Right atrium auricular region (tissue), 2 donors: Measurements from ENCODE around the gene UMODL1. TPM values are rescaled to one million over a fixed set of nuclear protein-coding genes. Genes with fewer than 3 reads are reported as not detected.
"Not testable (repeated sequence)": the region's sequence is repeated elsewhere in the genome, so short reads cannot be mapped to it uniquely, and the experiment has no call there.

Source experiments
- DNase-seq: peaks from one replicate; pipeline ENCODE4 v3.0.0-alpha.2; 2019; ENCODE audit warnings: low spot score
- H3K27ac ChIP-seq, 2 donors: fragments of 200-600 bp; sonication (generic); 1 replicate in 1 of 2; 2 replicates in 1 of 2; pipeline ENCODE4 v1.5.1; 2016 to 2019
- H3K27me3 ChIP-seq, 2 donors: fragments of 200-600 bp; sonication (generic); one replicate each; pipeline versions ENCODE4 v1.5.1 to v1.6.0; 2017 to 2019
- H3K36me3 ChIP-seq: fragments of 200-600 bp; sonication (generic); one replicate; pipeline ENCODE4 v1.5.1; 2016
- H3K4me1 ChIP-seq, 2 donors: fragments of 200-600 bp; sonication (generic); one replicate each; pipeline versions ENCODE4 v1.5.1 to v1.6.0; 2017 to 2019
- H3K4me3 ChIP-seq, 2 donors: fragments of 200-600 bp; sonication (generic); 1 replicate in 1 of 2; 2 replicates in 1 of 2; pipeline ENCODE4 v1.5.1; 2017 to 2019; ENCODE audit warnings: mild to moderate bottlenecking in 1 of 2, moderate library complexity in 1 of 2
- H3K9me3 ChIP-seq, 2 donors: fragments of 200-600 bp; sonication (generic); one replicate each; pipeline ENCODE4 v1.5.1; 2019
- CTCF ChIP-seq, 2 donors: fragments of 200-600 bp; sonication (generic); IDR thresholded peaks; one replicate each; pipeline ENCODE4 v1.5.1; 2019; ENCODE audit warnings: antibody characterized with exemption in 2 of 2
- total RNA-seq, 2 donors: library from RNA; depleted of rRNA; stranded (reverse); fragments of >200 nt; gene quantifications; one replicate each; pipeline ENCODE4 v1.1.0, GENCODE V29; 2016

The UMODL1 gene
- total RNA-seq, 2 donors from 2014 or later = not detected

- no peaks in the 10 kb centered on the region for H3K9me3 ChIP-seq
- TF ChIP-seq CTCF (IDR thresholded peaks at IDR 0.05) = no peak
- H3K27ac ChIP-seq = no peak overlapping the region
- H3K4me3 ChIP-seq = no peak overlapping the region
- no peak for DNase-seq
- peaks cover 0 to 14% of the 10 kb centered on the region in 2 donors for H3K4me1 ChIP-seq
- H3K36me3 ChIP-seq = no peaks in the 10 kb centered on the region
- H3K27me3 ChIP-seq = no peaks in the 10 kb centered on the region
Observed at GRCh38 chr21:42112238-42112637, 41.1 kb downstream of the UMODL1 start.

DNA sequence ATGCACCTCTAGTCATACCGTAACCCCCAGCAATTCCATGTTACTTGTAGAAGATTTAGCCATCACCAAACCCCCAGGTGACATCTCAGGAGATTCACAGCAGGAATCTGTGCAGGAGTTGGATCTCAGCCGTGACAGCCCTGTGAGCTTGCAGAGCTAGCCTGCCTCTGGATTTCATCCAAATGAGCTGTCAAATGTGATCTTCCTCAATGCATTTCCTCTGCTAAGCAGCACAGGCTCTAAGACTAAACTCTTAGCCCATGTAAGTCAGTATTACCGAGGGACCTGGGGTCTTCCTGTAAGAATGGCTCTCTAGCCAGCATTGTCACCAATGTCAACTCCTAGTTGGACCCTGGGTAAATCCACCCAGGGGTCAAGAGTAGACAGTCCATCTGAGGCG lies 41.7 kb downstream of the UMODL1 start:
- Histone ChIP-seq H3K9me3 (no peaks in the 10 kb centered on the region), H3K4me1 (peaks cover 0 to 10% of the 10 kb centered on the region in 2 donors), H3K4me3 (no peak overlapping the region), H3K36me3 (no peaks in the 10 kb centered on the region), H3K27me3 (no peaks in the 10 kb centered on the region), H3K27ac (no peak overlapping the region)
- DNase-seq = no peak
- TF ChIP-seq CTCF (IDR thresholded peaks at IDR 0.05) = no peak

DNA sequence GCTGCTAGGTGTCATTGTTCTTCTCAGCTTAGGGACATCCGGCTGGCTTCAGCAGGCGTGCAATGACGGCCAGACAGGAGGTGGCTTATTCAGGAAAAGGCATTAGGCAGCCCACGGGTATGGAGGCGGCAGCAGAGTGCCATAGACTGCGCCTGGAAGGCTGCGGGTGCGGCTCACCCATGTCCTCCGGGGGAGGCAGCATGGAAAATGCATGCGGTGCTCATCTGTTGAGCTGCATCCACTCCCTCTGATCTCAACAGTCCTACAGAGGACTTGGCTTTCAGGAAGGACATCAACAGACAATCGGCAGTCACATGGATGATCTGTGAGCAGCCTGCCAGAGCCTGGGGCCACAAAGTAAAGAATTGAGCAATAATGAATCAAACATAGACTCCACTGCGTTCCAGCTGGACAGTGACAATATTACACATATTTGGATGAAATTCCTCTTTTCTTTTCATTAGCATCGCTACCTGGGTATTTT lies 42.9 kb downstream of the UMODL1 start:
- TF ChIP-seq CTCF (IDR thresholded peaks at IDR 0.05) = no peak
- Histone ChIP-seq H3K27ac (no peak overlapping the region), H3K4me1 (peaks cover 0 to 8% of the 10 kb centered on the region in 2 donors), H3K27me3 (no peaks in the 10 kb centered on the region), H3K9me3 (no peaks in the 10 kb centered on the region), H3K36me3 (no peaks in the 10 kb centered on the region), H3K4me3 (no peak overlapping the region)
- DNase-seq = no peak

DNA sequence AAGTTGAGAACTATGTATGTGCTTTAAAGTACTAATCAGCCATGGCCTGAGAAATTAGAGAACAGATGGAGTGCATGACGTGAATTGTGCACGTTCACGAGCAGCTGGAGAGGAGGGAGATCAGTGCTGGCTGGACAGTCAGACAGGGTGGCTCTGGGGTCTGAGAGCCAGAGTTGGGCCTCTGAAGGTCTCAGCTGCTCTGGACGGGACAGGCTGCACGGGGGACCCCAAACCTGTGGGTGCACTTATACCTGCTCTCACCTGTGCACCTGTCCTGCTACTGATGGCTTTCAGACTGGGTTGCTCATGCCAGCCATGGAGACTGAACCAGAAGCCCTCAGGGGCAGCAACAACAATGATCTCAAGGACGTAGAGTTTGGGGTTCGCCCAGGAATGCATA lies 43.5 kb downstream of the UMODL1 start:
- Histone ChIP-seq H3K4me3 (no peak overlapping the region), H3K4me1 (peaks cover 0 to 9% of the 10 kb centered on the region in 2 donors), H3K9me3 (no peaks in the 10 kb centered on the region), H3K27me3 (no peaks in the 10 kb centered on the region), H3K36me3 (no peaks in the 10 kb centered on the region), H3K27ac (no peak overlapping the region)
- TF ChIP-seq CTCF (IDR thresholded peaks at IDR 0.05) = no peak
- no peak for DNase-seq

- TF ChIP-seq CTCF (IDR thresholded peaks at IDR 0.05) = no peak
- Histone ChIP-seq H3K4me3 (no peak overlapping the region), H3K9me3 (no peaks in the 10 kb centered on the region), H3K36me3 (no peaks in the 10 kb centered on the region), H3K27ac (no peak overlapping the region), H3K27me3 (no peaks in the 10 kb centered on the region), H3K4me1 (peaks cover 0 to 9% of the 10 kb centered on the region in 2 donors)
- DNase-seq = no peak
Observed at GRCh38 chr21:42115136-42115683, 44.1 kb downstream of the UMODL1 start.

DNA sequence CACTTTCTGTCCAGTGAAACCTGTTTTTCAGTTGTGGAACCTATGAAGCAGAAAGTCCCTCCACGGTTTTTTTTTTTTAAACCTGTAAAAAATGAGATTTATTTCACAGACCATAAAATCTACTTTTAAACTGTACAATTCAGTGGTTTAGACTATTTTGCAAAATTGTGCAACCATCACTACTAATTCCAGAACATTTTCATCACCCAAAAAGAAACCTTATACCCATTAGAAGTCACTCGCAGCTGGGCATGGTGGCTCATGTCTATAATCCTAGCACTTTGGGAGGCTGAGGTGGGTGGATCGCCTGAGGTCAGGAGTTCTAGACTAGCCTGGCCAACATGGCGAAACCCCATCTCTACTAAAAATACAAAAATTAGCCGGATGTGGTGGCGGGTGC lies 45.4 kb downstream of the UMODL1 start:
- H3K4me1 ChIP-seq, H3K27me3 ChIP-seq, H3K27ac ChIP-seq, H3K4me3 ChIP-seq, DNase-seq, H3K9me3 ChIP-seq, H3K36me3 ChIP-seq: not testable (repeated sequence)
